Measurements from ENCODE around the gene STAT4.

DNA sequence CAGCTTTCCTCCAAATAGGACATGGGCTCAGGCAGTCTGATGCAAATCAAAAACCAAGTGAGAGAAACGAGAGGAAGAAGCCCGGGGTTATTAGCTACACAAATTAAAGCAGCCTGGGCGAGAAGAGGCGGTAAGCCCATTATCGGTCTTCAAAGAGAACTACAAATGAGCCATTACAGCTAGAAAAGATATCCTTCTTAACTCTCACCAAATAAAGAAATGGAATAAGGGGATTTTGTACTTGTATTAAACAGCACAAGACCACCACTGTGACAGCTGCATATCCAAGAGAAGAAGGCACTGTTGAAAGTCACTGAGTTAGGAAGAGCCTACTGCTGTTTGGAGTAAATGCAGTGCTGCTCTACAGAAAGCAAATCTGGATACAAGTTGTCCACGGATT lies 169.5 kb downstream of the STAT4 start:
- TF ChIP-seq, protein P1, sequence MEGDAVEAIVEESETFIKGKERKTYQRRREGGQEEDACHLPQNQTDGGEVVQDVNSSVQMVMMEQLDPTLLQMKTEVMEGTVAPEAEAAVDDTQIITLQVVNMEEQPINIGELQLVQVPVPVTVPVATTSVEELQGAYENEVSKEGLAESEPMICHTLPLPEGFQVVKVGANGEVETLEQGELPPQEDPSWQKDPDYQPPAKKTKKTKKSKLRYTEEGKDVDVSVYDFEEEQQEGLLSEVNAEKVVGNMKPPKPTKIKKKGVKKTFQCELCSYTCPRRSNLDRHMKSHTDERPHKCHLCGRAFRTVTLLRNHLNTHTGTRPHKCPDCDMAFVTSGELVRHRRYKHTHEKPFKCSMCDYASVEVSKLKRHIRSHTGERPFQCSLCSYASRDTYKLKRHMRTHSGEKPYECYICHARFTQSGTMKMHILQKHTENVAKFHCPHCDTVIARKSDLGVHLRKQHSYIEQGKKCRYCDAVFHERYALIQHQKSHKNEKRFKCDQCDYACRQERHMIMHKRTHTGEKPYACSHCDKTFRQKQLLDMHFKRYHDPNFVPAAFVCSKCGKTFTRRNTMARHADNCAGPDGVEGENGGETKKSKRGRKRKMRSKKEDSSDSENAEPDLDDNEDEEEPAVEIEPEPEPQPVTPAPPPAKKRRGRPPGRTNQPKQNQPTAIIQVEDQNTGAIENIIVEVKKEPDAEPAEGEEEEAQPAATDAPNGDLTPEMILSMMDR (conservative IDR thresholded peaks at IDR 0.05; ENCODE audit: low read depth, low read length), result no peak
- no peak for TF ChIP-seq EZH2 (IDR thresholded peaks at IDR 0.05; ENCODE audit: borderline replicate concordance, low read depth, low read length, poor library complexity, severe bottlenecking)

All from A673 (cell line).